GM12878 (cell line): ENCODE results near the gene MUSTN1. TPM values are rescaled to one million over a fixed set of nuclear protein-coding genes. Genes with fewer than 3 reads are reported as not detected.

Experiments
- BCL3 ChIP-seq: IDR thresholded peaks from 2 replicates; pipeline ENCODE4 v1.6.1; 2011; ENCODE audit warnings: borderline replicate concordance, low read depth, mild to moderate bottlenecking, moderate library complexity, low read length; ENCODE audit not compliant: insufficient read depth, poor library complexity, severe bottlenecking
- CEBPZ ChIP-seq: fragments of 150-350 bp; IDR thresholded peaks from 2 replicates; pipeline ENCODE4 v1.6.1; 2016; ENCODE audit warnings: low read depth, low read length
- CHD4 ChIP-seq: fragments of 200-600 bp; sonication (generic); IDR thresholded peaks from 2 replicates; pipeline ENCODE4 v1.6.1; 2016; ENCODE audit warnings: mild to moderate bottlenecking
- EED ChIP-seq: sonication (generic); IDR thresholded peaks from 2 replicates; pipeline ENCODE4 v1.6.1; 2016; ENCODE audit warnings: antibody characterized with exemption, low read depth
- EP300 ChIP-seq, 2 experiments: fragments of 150-350 bp in 1 of 2; IDR thresholded peaks; 2 replicates each; pipeline ENCODE4 v1.6.1; 2011 to 2012; ENCODE audit warnings: low read depth in 2 of 2, low read length in 2 of 2, borderline replicate concordance in 1 of 2, improper control_type of control experiment in 1 of 2, inconsistent platforms in 1 of 2; ENCODE audit not compliant: control insufficient read depth in 1 of 2
- ESRRA ChIP-seq: IDR thresholded peaks from 2 replicates; pipeline ENCODE4 v1.6.1; 2012; ENCODE audit warnings: mild to moderate bottlenecking, low read length, improper control_type of control experiment
- FOXK2 ChIP-seq: fragments of 450-650 bp; IDR thresholded peaks from 2 replicates; pipeline ENCODE4 v1.6.1; 2017; ENCODE audit warnings: mild to moderate bottlenecking, moderate library complexity
- IKZF1 ChIP-seq: fragments of 450-650 bp; conservative IDR thresholded peaks from 2 replicates; pipeline ENCODE4 v1.6.1; 2017; ENCODE audit warnings: antibody characterized with exemption, mild to moderate bottlenecking
- IRF4 ChIP-seq: IDR thresholded peaks from 2 replicates; pipeline ENCODE4 v1.6.1; 2011; ENCODE audit warnings: low read depth, low read length
- JUNB ChIP-seq: IDR thresholded peaks from 2 replicates; pipeline ENCODE4 v1.6.1; 2016; ENCODE audit warnings: antibody characterized with exemption, mild to moderate bottlenecking
- JUND ChIP-seq: IDR thresholded peaks from 2 replicates; pipeline ENCODE4 v1.6.1; 2012; ENCODE audit warnings: low read depth, mild to moderate bottlenecking, low read length, improper control_type of control experiment, moderate library complexity
- KDM1A ChIP-seq: fragments of 200-600 bp; sonication (generic); IDR thresholded peaks from 2 replicates; pipeline ENCODE4 v1.6.1; 2016; ENCODE audit warnings: borderline replicate concordance
- MEF2A ChIP-seq: IDR thresholded peaks from 2 replicates; pipeline ENCODE4 v1.6.1; 2011; ENCODE audit warnings: low read depth, mild to moderate bottlenecking, low read length, moderate library complexity; ENCODE audit not compliant: insufficient read depth
- NFIC ChIP-seq: IDR thresholded peaks from 2 replicates; pipeline ENCODE4 v1.6.1; 2012; ENCODE audit warnings: low read depth, mild to moderate bottlenecking, inconsistent platforms, low read length, moderate library complexity
- NFYA ChIP-seq: IDR thresholded peaks from 2 replicates; pipeline ENCODE4 v1.6.1; 2011; ENCODE audit warnings: low read depth, mild to moderate bottlenecking, low read length, improper control_type of control experiment, borderline replicate concordance
- NR2C2 ChIP-seq: IDR thresholded peaks from 2 replicates; pipeline ENCODE4 v1.6.1; 2011; ENCODE audit warnings: borderline replicate concordance, low read depth; ENCODE audit not compliant: control insufficient read depth, insufficient read length
- PAX5 ChIP-seq: IDR thresholded peaks from 2 replicates; pipeline ENCODE4 v1.6.1; 2011; ENCODE audit warnings: low read depth, low read length, borderline replicate concordance
- POLR2A ChIP-seq: IDR thresholded peaks from 2 replicates; pipeline ENCODE4 v1.6.1; 2011; ENCODE audit warnings: low read depth, mild to moderate bottlenecking, low read length
- POLR2AphosphoS2 ChIP-seq: IDR thresholded peaks from 2 replicates; pipeline ENCODE4 v1.6.1; 2011; ENCODE audit warnings: low read depth, mild to moderate bottlenecking, low read length, improper control_type of control experiment, moderate library complexity
- POU2F2 ChIP-seq: IDR thresholded peaks from 3 replicates; pipeline ENCODE4 v1.6.1; 2011; ENCODE audit warnings: low read depth, mild to moderate bottlenecking, low read length, borderline replicate concordance
- RELB ChIP-seq: fragments of 450-650 bp; IDR thresholded peaks from 2 replicates; pipeline ENCODE4 v1.6.1; 2017; ENCODE audit warnings: low read depth, mild to moderate bottlenecking, moderate library complexity
- RUNX3 ChIP-seq: IDR thresholded peaks from 2 replicates; pipeline ENCODE4 v1.6.1; 2012; ENCODE audit warnings: low read length, inconsistent platforms
- SUPT20H ChIP-seq: IDR thresholded peaks from 2 replicates; pipeline ENCODE4 v1.6.1; 2011; ENCODE audit warnings: low read depth, mild to moderate bottlenecking, low read length, moderate library complexity, borderline replicate concordance; ENCODE audit not compliant: control insufficient read depth
- WRNIP1 ChIP-seq: IDR thresholded peaks from 2 replicates; pipeline ENCODE4 v1.6.1; 2011; ENCODE audit warnings: low read depth, low read length, improper control_type of control experiment, borderline replicate concordance
- YY1 ChIP-seq: IDR thresholded peaks from 2 replicates; pipeline ENCODE4 v1.6.1; 2011; ENCODE audit warnings: low read depth, mild to moderate bottlenecking, low read length
- ZBED1 ChIP-seq: IDR thresholded peaks from 2 replicates; pipeline ENCODE4 v1.6.1; 2016; ENCODE audit warnings: borderline replicate concordance
- ZNF24 ChIP-seq: fragments of 450-650 bp; IDR thresholded peaks from 2 replicates; pipeline ENCODE4 v1.6.1; 2017; ENCODE audit warnings: antibody characterized with exemption, mild to moderate bottlenecking
- ZSCAN29 ChIP-seq: fragments of 450-650 bp; IDR thresholded peaks from 2 replicates; pipeline ENCODE4 v1.6.1; 2017; ENCODE audit warnings: mild to moderate bottlenecking, moderate library complexity
- polyA plus RNA-seq, 11 experiments: library from polyadenylated mRNA; depleted of rRNA in 4 of 11; unstranded in 6 of 11; stranded (reverse) in 5 of 11; fragments of >200 nt; fragmentation: Nextera tagmentation in 4 of 11; fragmentation: Illumina TruSeq in 1 of 11; extraction: Ambion mirVana in 4 of 11; extraction: Trizol in 1 of 11; gene quantifications; 1 replicate in 1 of 11; 2 replicates in 10 of 11; pipeline versions ENCODE4 v1.2.1 to v1.2.3, GENCODE V29; 2011 to 2016; ENCODE audit warnings: inconsistent platforms in 2 of 11, missing spikeins in 2 of 11, low read depth in 1 of 11
- total RNA-seq, 4 experiments: library from RNA; depleted of rRNA in 3 of 4; stranded (reverse); fragments of >200 nt in 3 of 4; fragmentation: Illumina TruSeq in 1 of 4; extraction: Trizol in 1 of 4; gene quantifications; 2 replicates each; pipeline versions ENCODE4 v1.2.1 to v1.2.3, GENCODE V29; 2013 to 2021

MUSTN1 gene
- total and polyA plus RNA-seq, 10 of the 15 experiments (the other 5 are each of a cell fraction or from before 2014, with no cell fraction given): 0.35 to 4.5 (median 1.2) TPM; not detected in 2

- TF ChIP-seq CEBPZ (no peak), SUPT20H (no peak), MEF2A (peak; percentile 63), POLR2AphosphoS2 (no peak), EP300 (IDR thresholded peaks at IDR 0.05; ENCODE audit: borderline replicate concordance in 1 of 2, control insufficient read depth in 1 of 2, low read depth in 2 of 2, low read length in 2 of 2) (peak in 1 of 2 experiments; percentile 30; a peak in 1 of 4 replicates), IRF4 (peak; percentile 69; the same call in 1 of the 2 replicates), WRNIP1 (no peak), KDM1A (no peak), FOXK2 (no peak), ZBED1 (no peak), EED (peak; percentile 77), ZNF24 (no peak), NFYA (no peak), RELB (peak; percentile 30; the same call in 1 of the 2 replicates), POLR2A (no peak), RUNX3 (peak; percentile 58), JUND (no peak), POU2F2 (no peak), NFIC (peak; percentile 61; the same call in 1 of the 2 replicates), JUNB (peak; percentile 72), ESRRA (no peak), BCL3 (no peak), PAX5 (no peak), NR2C2 (no peak), ZSCAN29 (no peak), CHD4 (no peak), YY1 (no peak), IKZF1 (peak; percentile 30; the same call in 1 of the 2 replicates)
Measured at GRCh38 chr3:52880474-52880873, 45.7 kb upstream of the MUSTN1 start (continued).
